CD4-positive, alpha-beta T cell (primary cell): ENCODE results near the gene TRIM37. TPM values are rescaled to one million over a fixed set of nuclear protein-coding genes. Genes with fewer than 3 reads are reported as not detected.
A peak's percentile ranks its signal among the peaks of the same experiment; 100 is the strongest.

Experiments used
- ATAC-seq: fragments of 200-7000 bp; cut with Tn5 transposase; one replicate; pipeline ENCODE4 v1.10.0; 2022; ENCODE audit warnings: mild to moderate bottlenecking; ENCODE audit not compliant: poor library complexity
- CTCF ChIA-PET: fragments of 350-600 bp; sonication (Branson Sonifier 250); formaldehyde crosslinking; loops from one replicate; lab custom pipeline; 2021; ENCODE audit warnings: antibody characterized with exemption, inconsistent platforms; lab: Charles Lee
- POLR2A ChIA-PET: fragments of 350-600 bp; sonication (Branson Sonifier 250); formaldehyde crosslinking; loops from one replicate; lab custom pipeline; 2021; ENCODE audit warnings: antibody characterized with exemption, inconsistent platforms; lab: Charles Lee
- DNase-seq, 14 experiments: peaks; one replicate each; pipeline ENCODE4 v3.0.0-alpha.2; 2013 to 2020; ENCODE audit warnings: mixed read lengths in 2 of 14
- H3K27ac ChIP-seq, 2 donors: one replicate each; pipeline versions ENCODE4 v1.5.1 to v1.7.0; 2013; ENCODE audit warnings: low read length in 2 of 2, low read depth in 1 of 2, mild to moderate bottlenecking in 1 of 2
- H3K27me3 ChIP-seq, 2 experiments: 1 replicate in 1 of 2; 2 replicates in 1 of 2; pipeline versions ENCODE4 v1.6.1 to v1.7.0; 2013; ENCODE audit warnings: low read length in 2 of 2, control low read depth in 1 of 2, mild to moderate bottlenecking in 1 of 2, moderate library complexity in 1 of 2; ENCODE audit not compliant: insufficient read depth in 2 of 2, control insufficient read depth in 1 of 2
- H3K36me3 ChIP-seq: one replicate; pipeline ENCODE4 v1.6.1; 2013; ENCODE audit warnings: low read length, control low read depth; ENCODE audit not compliant: insufficient read depth
- H3K4me1 ChIP-seq: one replicate; pipeline ENCODE4 v1.6.1; 2013; ENCODE audit warnings: low read length, control low read depth; ENCODE audit not compliant: insufficient read depth
- H3K4me3 ChIP-seq: one replicate; pipeline ENCODE4 v1.5.1; 2013; ENCODE audit warnings: mild to moderate bottlenecking, low read length, moderate library complexity
- H3K9me3 ChIP-seq, 2 experiments: 1 replicate in 1 of 2; 2 replicates in 1 of 2; pipeline versions ENCODE4 v1.6.1 to v1.7.0; 2013; ENCODE audit warnings: low read length in 2 of 2, mild to moderate bottlenecking in 2 of 2, control low read depth in 1 of 2, moderate library complexity in 1 of 2; ENCODE audit not compliant: control insufficient read depth in 1 of 2, insufficient read depth in 1 of 2
- H3K27ac Mint-ChIP-seq: one replicate; pipeline ENCODE4 v1.8.0; 2020; ENCODE audit warnings: mixed read lengths
- H3K27me3 Mint-ChIP-seq: one replicate; pipeline ENCODE4 v1.8.0; 2021; ENCODE audit warnings: mixed read lengths
- H3K36me3 Mint-ChIP-seq: one replicate; pipeline ENCODE4 v1.8.0; 2021; ENCODE audit warnings: low read depth, mixed read lengths
- H3K4me1 Mint-ChIP-seq: one replicate; pipeline ENCODE4 v1.8.0; 2021; ENCODE audit warnings: low read depth, mixed read lengths
- H3K4me3 Mint-ChIP-seq: one replicate; pipeline ENCODE4 v1.8.0; 2020; ENCODE audit warnings: mild to moderate bottlenecking, mixed read lengths
- H3K9me3 Mint-ChIP-seq: one replicate; pipeline ENCODE4 v1.8.0; 2020; ENCODE audit warnings: mixed read lengths
- intact Hi-C, 2 experiments: fragments of 100-400 bp; cut with DNase I in 1 of 2; cut with micrococcal nuclease in 1 of 2; formaldehyde crosslinking; loops; one replicate each; pipeline versions ENCODE4 v1.15.1 to v1.9.0; 2023 to 2025; cut with DNase I, micrococcal nuclease
- polyA plus RNA-seq, 2 donors: library from polyadenylated mRNA; unstranded; fragments of 120-200 nt; gene quantifications; one replicate each; pipeline ENCODE4 v1.2.1, GENCODE V29; 2013
- total RNA-seq, 174 experiments: library from RNA in 2 of 174; stranded (reverse) in 2 of 174; gene quantifications; one replicate each; pipeline ENCODE4 v1.2.3 and lab custom pipeline; 2021 to 2026
- TF ChIP-seq, protein P1 (sequence below): fragments of 200-600 bp; IDR thresholded peaks from one replicate; pipeline ENCODE4 v1.8.0; 2022; ENCODE audit warnings: antibody characterized with exemption, mild to moderate bottlenecking

TRIM37 gene, protein sequence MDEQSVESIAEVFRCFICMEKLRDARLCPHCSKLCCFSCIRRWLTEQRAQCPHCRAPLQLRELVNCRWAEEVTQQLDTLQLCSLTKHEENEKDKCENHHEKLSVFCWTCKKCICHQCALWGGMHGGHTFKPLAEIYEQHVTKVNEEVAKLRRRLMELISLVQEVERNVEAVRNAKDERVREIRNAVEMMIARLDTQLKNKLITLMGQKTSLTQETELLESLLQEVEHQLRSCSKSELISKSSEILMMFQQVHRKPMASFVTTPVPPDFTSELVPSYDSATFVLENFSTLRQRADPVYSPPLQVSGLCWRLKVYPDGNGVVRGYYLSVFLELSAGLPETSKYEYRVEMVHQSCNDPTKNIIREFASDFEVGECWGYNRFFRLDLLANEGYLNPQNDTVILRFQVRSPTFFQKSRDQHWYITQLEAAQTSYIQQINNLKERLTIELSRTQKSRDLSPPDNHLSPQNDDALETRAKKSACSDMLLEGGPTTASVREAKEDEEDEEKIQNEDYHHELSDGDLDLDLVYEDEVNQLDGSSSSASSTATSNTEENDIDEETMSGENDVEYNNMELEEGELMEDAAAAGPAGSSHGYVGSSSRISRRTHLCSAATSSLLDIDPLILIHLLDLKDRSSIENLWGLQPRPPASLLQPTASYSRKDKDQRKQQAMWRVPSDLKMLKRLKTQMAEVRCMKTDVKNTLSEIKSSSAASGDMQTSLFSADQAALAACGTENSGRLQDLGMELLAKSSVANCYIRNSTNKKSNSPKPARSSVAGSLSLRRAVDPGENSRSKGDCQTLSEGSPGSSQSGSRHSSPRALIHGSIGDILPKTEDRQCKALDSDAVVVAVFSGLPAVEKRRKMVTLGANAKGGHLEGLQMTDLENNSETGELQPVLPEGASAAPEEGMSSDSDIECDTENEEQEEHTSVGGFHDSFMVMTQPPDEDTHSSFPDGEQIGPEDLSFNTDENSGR
- 10 to 100 TPM; 16.8 to 18.0 TPM for total RNA-seq
- 11.9 TPM for polyA plus RNA-seq (2013, experiment 1 of 2)
- 12.4 TPM for polyA plus RNA-seq (2013, experiment 2 of 2)
- 28.7 to 83.3 (median 59.7) reads per million in 172 experiments for total RNA-seq (lab: John Stamatoyannopoulos, UW)

DNA sequence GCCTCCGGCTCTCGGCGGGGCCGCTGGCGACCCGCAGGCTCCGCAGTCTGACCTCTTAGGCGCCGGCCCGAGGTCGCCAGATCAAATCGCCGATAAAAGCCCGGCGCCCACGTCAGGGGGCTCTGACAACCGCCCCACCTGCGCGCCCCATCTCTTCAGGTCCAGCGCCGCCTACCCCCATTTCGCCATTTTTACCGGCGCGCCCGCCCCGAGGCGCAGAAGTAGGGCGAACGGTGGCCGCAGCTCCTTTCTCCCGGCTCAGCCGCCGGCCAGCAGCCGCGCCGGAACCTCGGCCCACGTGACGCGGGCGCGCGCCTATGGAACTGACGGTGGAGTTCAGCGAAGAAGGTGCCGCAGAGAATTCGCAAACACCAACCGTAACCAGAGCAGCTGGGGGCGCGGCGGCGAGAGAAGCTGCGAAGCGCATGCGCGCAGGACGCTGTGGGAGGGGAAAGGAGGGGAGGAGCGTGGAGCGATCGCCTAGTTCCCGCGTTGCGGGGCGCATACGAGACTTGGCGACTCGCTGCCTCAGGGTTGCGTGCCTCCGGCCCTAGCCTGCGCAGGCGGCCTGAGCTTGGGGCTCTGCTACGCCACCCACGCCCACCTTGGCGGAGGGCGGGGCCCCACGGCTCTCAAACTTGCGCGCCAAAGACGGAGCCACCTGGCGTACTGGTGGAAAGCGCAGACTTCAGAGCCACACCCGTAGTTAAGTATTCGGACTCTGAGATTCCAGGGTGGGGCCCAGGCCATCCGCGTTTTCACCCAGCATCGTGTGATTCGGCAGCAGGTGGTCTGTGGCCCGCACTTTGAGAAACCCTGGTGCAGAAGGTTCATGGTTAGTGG is at the start of gene TRIM37:
Gene TRIM37, minus strand, starts transcription at position 418 of the 843 bp plus-strand sequence. CDS start 419 bp downstream, outside the sequence.
- TF ChIP-seq, protein P1, sequence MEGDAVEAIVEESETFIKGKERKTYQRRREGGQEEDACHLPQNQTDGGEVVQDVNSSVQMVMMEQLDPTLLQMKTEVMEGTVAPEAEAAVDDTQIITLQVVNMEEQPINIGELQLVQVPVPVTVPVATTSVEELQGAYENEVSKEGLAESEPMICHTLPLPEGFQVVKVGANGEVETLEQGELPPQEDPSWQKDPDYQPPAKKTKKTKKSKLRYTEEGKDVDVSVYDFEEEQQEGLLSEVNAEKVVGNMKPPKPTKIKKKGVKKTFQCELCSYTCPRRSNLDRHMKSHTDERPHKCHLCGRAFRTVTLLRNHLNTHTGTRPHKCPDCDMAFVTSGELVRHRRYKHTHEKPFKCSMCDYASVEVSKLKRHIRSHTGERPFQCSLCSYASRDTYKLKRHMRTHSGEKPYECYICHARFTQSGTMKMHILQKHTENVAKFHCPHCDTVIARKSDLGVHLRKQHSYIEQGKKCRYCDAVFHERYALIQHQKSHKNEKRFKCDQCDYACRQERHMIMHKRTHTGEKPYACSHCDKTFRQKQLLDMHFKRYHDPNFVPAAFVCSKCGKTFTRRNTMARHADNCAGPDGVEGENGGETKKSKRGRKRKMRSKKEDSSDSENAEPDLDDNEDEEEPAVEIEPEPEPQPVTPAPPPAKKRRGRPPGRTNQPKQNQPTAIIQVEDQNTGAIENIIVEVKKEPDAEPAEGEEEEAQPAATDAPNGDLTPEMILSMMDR = no peak
- peaks cover 25% of the 10 kb centered on the region for H3K36me3 Mint-ChIP-seq
- peaks cover 41% of the 10 kb centered on the region for H3K4me1 Mint-ChIP-seq
- H3K9me3 Mint-ChIP-seq = no peaks in the 10 kb centered on the region
- H3K4me1 ChIP-seq = peaks cover 13% of the 10 kb centered on the region
- peak within 1 kb of the TSS; percentile 95 for H3K4me3 ChIP-seq
- DNase-seq (peak; percentile 97 to 100 (median 98)), ATAC-seq (peak; percentile 94)
- H3K27ac ChIP-seq = peak within 1 kb of the TSS; percentile 91
- ChIA-PET POLR2A (interaction anchor here (0.6 to 2.8 kb wide), 26 partner anchors 11 to 888 kb away, joined by 3 to 47 read pairs (median 4); partner anchors contain the start of genes CLTC, DHX40, GDPD1 and MKS1), CTCF (interaction anchor here (0.6 to 1.1 kb wide), 6 partner anchors 45 to 588 kb away, joined by 3 to 7 read pairs (median 3); partner anchors contain the start of gene CLTC)
- no peaks in the 10 kb centered on the region for H3K27me3 ChIP-seq
- H3K4me3 Mint-ChIP-seq = peak within 1 kb of the TSS; percentile 93
- H3K9me3 ChIP-seq = no peaks in the 10 kb centered on the region
- peak within 1 kb of the TSS; percentile 88 for H3K27ac Mint-ChIP-seq
- intact Hi-C loops = loop anchor here (1.0 to 10.0 kb wide), 15 partner anchors 48 to 1491 kb away; partner anchors contain the start of genes MKS1 (in 1 of the 2), PRR11 (in 1 of the 2), RAD51C (in 1 of the 2) and RNFT1 (in 1 of the 2)
- H3K36me3 ChIP-seq = peaks cover 3% of the 10 kb centered on the region
- no peaks in the 10 kb centered on the region for H3K27me3 Mint-ChIP-seq

DNA sequence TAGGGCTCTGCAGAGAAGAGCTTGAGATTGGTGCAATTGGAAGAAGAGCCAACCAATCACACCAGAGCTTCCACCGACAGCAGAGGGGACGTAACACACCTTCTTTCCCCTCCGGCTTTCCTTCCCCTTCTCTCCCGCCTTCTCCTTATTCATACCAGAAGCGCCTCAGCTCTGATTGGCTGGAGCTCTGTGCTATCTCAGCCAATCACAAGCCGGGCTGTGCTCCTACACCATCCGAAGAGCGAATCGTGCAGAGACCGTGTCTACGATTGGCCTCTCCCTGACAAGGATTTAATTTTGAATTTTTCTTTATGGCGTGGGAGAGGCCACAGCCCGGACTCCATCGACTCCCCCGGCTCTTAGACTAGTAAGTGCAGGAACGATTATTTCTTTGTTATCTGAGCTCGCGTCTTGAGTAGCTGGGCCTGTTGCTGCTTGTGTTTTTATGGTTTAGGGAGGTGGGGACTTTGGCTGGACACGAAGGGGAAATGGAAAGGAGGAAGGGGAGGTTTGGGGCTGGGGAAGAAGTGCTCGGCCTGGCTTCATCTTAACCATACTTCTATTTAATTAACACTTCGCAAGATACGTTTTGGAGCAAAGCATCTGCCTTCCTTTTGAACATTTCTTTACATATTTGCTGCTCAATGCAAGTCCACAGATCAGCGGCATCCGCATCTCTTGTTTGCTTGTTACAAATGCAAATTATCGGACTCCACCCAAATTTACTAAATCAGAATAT is 48.9 kb upstream of the TRIM37 start, which contains the start of gene PRR11:
Gene PRR11, plus strand, starts transcription at position 308 of the 739 bp plus-strand sequence. CDS start 14,007 bp downstream, outside the sequence.
- no peaks in the 10 kb centered on the region for H3K36me3 Mint-ChIP-seq
- ATAC-seq (peak; percentile 84), DNase-seq (peak; percentile 81 to 99 (median 88))
- H3K4me3 ChIP-seq = peak within 1 kb of the TSS; percentile 87
- POLR2A ChIA-PET = interaction anchor here (0.6 to 2.9 kb wide), 20 partner anchors 9 to 1899 kb away, joined by 3 to 47 read pairs (median 4); partner anchors contain the start of genes BCAS3, CLTC, DHX40 and DYNLL2
- TF ChIP-seq, protein P1 = no peak
- H3K36me3 ChIP-seq = no peaks in the 10 kb centered on the region
- H3K27me3 ChIP-seq = no peaks in the 10 kb centered on the region
- H3K4me1 ChIP-seq = peaks cover 27% of the 10 kb centered on the region
- peak within 1 kb of the TSS; percentile 39 to 73 for H3K27ac ChIP-seq
- CTCF ChIA-PET = interaction anchor here (0.9 to 1.0 kb wide), 3 partner anchors 10 to 151 kb away, joined by 3 read pairs; no protein-coding TSS in a partner anchor
- no peaks in the 10 kb centered on the region for H3K27me3 Mint-ChIP-seq
- H3K4me3 Mint-ChIP-seq = no peak within 1 kb of the TSS
- H3K9me3 Mint-ChIP-seq = no peaks in the 10 kb centered on the region
- intact Hi-C loops = loop anchor here (1.0 to 10.0 kb wide), 9 partner anchors 49 to 1901 kb away; partner anchors contain the start of genes DHX40 (in 1 of the 2), GDPD1 (in 1 of the 2), MSI2 (in 1 of the 2) and RAD51C (in 1 of the 2)
- no peak within 1 kb of the TSS for H3K27ac Mint-ChIP-seq
- H3K4me1 Mint-ChIP-seq = peaks cover 38% of the 10 kb centered on the region
- H3K9me3 ChIP-seq = no peaks in the 10 kb centered on the region
